Breast epithelium (tissue), 4 donors: Measurements from ENCODE around the gene ARHGEF12. TPM values are rescaled to one million over a fixed set of nuclear protein-coding genes. Genes with fewer than 3 reads are reported as not detected.

ENCODE experiments used
- DNase-seq, 2 donors: peaks; one replicate each; pipeline ENCODE4 v3.0.0-alpha.2; 2019; ENCODE audit warnings: low spot score in 2 of 2
- H3K27ac ChIP-seq, 2 donors: fragments of 200-600 bp; sonication (generic) in 1 of 2; one replicate each; pipeline ENCODE4 v1.5.1; 2016 to 2019; ENCODE audit warnings: mild to moderate bottlenecking in 1 of 2
- H3K27me3 ChIP-seq, 2 donors: fragments of 200-600 bp; sonication (generic) in 1 of 2; one replicate each; pipeline versions ENCODE4 v1.5.1 to v1.6.0; 2017 to 2019; ENCODE audit warnings: control low read depth in 1 of 2, mild to moderate bottlenecking in 1 of 2
- H3K36me3 ChIP-seq: fragments of 200-600 bp; one replicate; pipeline ENCODE4 v1.5.1; 2019
- H3K4me1 ChIP-seq, 2 donors: fragments of 200-600 bp; sonication (generic); one replicate each; pipeline ENCODE4 v1.5.1; 2016 to 2019; ENCODE audit warnings: control low read depth in 1 of 2
- H3K4me3 ChIP-seq, 3 donors: fragments of 200-600 bp; sonication (generic); 1 replicate in 2 of 3; 2 replicates in 1 of 3; pipeline ENCODE4 v1.5.1; 2016 to 2019; ENCODE audit warnings: mild to moderate bottlenecking in 3 of 3, moderate library complexity in 2 of 3
- H3K9me3 ChIP-seq, 2 donors: fragments of 200-600 bp; sonication (generic) in 1 of 2; one replicate each; pipeline ENCODE4 v1.5.1; 2016 to 2019; ENCODE audit warnings: control low read depth in 1 of 2
- CTCF ChIP-seq, 3 donors: fragments of 450-650 bp; IDR thresholded peaks; one replicate each; pipeline ENCODE4 v1.5.1; 2016 to 2017; ENCODE audit warnings: antibody characterized with exemption in 3 of 3, mild to moderate bottlenecking in 3 of 3, moderate library complexity in 3 of 3
- POLR2A ChIP-seq: fragments of 450-650 bp; IDR thresholded peaks from one replicate; pipeline ENCODE4 v1.6.1; 2016; ENCODE audit warnings: antibody characterized with exemption, mild to moderate bottlenecking, moderate library complexity
- POLR2AphosphoS5 ChIP-seq, 3 donors: sonication (generic); formaldehyde crosslinking; IDR thresholded peaks; one replicate each; pipeline ENCODE4 v1.6.1; 2017; ENCODE audit warnings: antibody characterized with exemption in 3 of 3
- intact Hi-C: fragments of 100-400 bp; cut with DNase I; formaldehyde crosslinking; loops from one replicate; pipeline ENCODE4 v1.15.1; 2023; ENCODE audit warnings: low total_unique reads
- total RNA-seq, 3 donors: library from RNA; depleted of rRNA; stranded (reverse); fragments of >200 nt; gene quantifications; one replicate each; pipeline ENCODE4 v1.1.0, GENCODE V29; 2016

The ARHGEF12 gene
- total RNA-seq, 3 donors from 2014 or later: 83.4 to 192 (median 145) TPM

- no peaks in the 10 kb centered on the region for H3K9me3 ChIP-seq
- H3K27ac ChIP-seq: peak overlapping the region; percentile 88 to 90
- intact Hi-C loops: no loop called here
- peaks cover 5 to 8% of the 10 kb centered on the region in 2 donors for H3K4me1 ChIP-seq
- peak overlapping the region in 1 of 3 donors; percentile 46 for H3K4me3 ChIP-seq
- no peaks in the 10 kb centered on the region for H3K27me3 ChIP-seq
- TF ChIP-seq POLR2AphosphoS5 (IDR thresholded peaks at IDR 0.05) (no peak), POLR2A (no peak), CTCF (IDR thresholded peaks at IDR 0.05) (no peak)
- no peak for DNase-seq
- no peaks in the 10 kb centered on the region for H3K36me3 ChIP-seq
These were observed 18.3 kb upstream of the ARHGEF12 start for GRCh38 chr11:120317689-120318480.

- H3K27ac ChIP-seq: no peak overlapping the region
These were observed 17.3 kb upstream of the ARHGEF12 start for GRCh38 chr11:120318906-120319305.

GRCh38 chr11:120324932-120325810 lies 11.0 kb upstream of the ARHGEF12 start, which contains the start of gene TLCD5:
TLCD5 (plus strand) TSS chr11:120325299; CDS start chr11:120327442, 2,143 bp downstream.
- Histone ChIP-seq H3K9me3 (no peaks in the 10 kb centered on the region), H3K27ac (peak within 1 kb of the TSS; percentile 96 to 99), H3K4me1 (no peaks in the 10 kb centered on the region), H3K27me3 (no peaks in the 10 kb centered on the region), H3K4me3 (peak within 1 kb of the TSS; percentile 70 to 97 (median 79)), H3K36me3 (no peaks in the 10 kb centered on the region)
- TF ChIP-seq CTCF (IDR thresholded peaks at IDR 0.05) (peak in 1 of 3 donors; percentile 16), POLR2AphosphoS5 (IDR thresholded peaks at IDR 0.05) (peak; percentile 25 to 57 (median 52)), POLR2A (no peak)
- DNase-seq: peak in 1 of 2 donors; percentile 72
- intact Hi-C loops: no loop called here

More at GRCh38 chr11:120318906-120319305, 17.3 kb upstream of the ARHGEF12 start:
- Histone ChIP-seq H3K4me1 (peaks cover 5 to 8% of the 10 kb centered on the region in 2 donors), H3K36me3 (no peaks in the 10 kb centered on the region), H3K4me3 (no peak overlapping the region), H3K27me3 (no peaks in the 10 kb centered on the region), H3K9me3 (no peaks in the 10 kb centered on the region)
- intact Hi-C loops: no loop called here
- DNase-seq: no peak
- TF ChIP-seq POLR2A (no peak), CTCF (IDR thresholded peaks at IDR 0.05) (no peak), POLR2AphosphoS5 (IDR thresholded peaks at IDR 0.05) (no peak)

GRCh38 chr11:120326228-120326627 lies 10.0 kb upstream of the ARHGEF12 start:
- H3K27ac ChIP-seq: peak overlapping the region; percentile 96 to 99
- no peaks in the 10 kb centered on the region for H3K4me1 ChIP-seq
- H3K9me3 ChIP-seq: no peaks in the 10 kb centered on the region
- TF ChIP-seq POLR2A (no peak), POLR2AphosphoS5 (IDR thresholded peaks at IDR 0.05) (no peak), CTCF (IDR thresholded peaks at IDR 0.05) (no peak)
- no peak for DNase-seq
- intact Hi-C loops: no loop called here
- peak overlapping the region in 2 of 3 donors; percentile 79 to 97 for H3K4me3 ChIP-seq
- no peaks in the 10 kb centered on the region for H3K27me3 ChIP-seq
- H3K36me3 ChIP-seq: no peaks in the 10 kb centered on the region
